Measurements from ENCODE around the gene TAS2R42. TPM values are rescaled to one million over a fixed set of nuclear protein-coding genes. Genes with fewer than 3 reads are reported as not detected.

The TAS2R42 gene
- polyA plus RNA-seq, 2 of the 4 experiments (the other 2 are of a cell fraction): not detected

DNA sequence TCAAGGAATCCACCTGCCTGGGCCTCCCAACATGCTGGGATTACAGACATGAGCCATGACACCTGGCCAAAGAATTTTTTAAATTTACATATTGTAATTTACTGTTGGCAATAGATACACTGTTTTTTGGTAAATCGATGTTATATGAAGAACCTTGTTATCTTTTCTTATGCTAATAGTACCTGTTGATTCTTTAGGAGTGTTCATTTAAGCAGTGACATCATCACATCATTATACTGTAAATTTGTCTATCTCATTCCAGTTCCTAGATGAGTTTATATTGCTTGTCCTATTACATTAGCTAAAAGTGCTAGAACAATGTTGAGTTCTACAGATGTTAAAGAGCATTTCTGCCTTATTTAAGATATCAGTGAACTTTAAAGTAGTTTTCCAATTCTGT lies 39.3 kb downstream of the TAS2R42 start:
- 90% methylated on average over 1 of the region's 1 CpG for WGBS (ENCODE audit: missing lambda C conversion rate)
- Histone ChIP-seq H3K4me3 (no peak overlapping the region), H3K4me1 (no peaks in the 10 kb centered on the region), H3K27ac (no peak overlapping the region), H3K4me2 (no peak overlapping the region), H3K9me3 (0 out of 3 replicates have a peak, but pooled peaks cover 4% of the 10 kb centered on the region)
- ChIA-PET POLR2A (no interaction called here), CTCF (no interaction called here)
- FAIRE-seq: no peak
- no peak for ATAC-seq
- no peak for DNase-seq (ENCODE audit: low read depth in 1 of 2, low spot score in 1 of 2)
- TF ChIP-seq ZFP36 (IDR thresholded peaks at IDR 0.05; ENCODE audit: borderline replicate concordance, partially characterized antibody) (no peak), CBX8 (IDR thresholded peaks at IDR 0.05) (no peak), MAZ (IDR thresholded peaks at IDR 0.05; ENCODE audit: borderline replicate concordance, low read depth, low read length) (no peak), NFE2L2 (conservative IDR thresholded peaks at IDR 0.05; ENCODE audit: low read length) (no peak), KDM1A (IDR thresholded peaks at IDR 0.05; ENCODE audit: low read depth) (no peak), HOXA7 (CRISPR knock-in tag; IDR thresholded peaks at IDR 0.05) (no peak)

DNA sequence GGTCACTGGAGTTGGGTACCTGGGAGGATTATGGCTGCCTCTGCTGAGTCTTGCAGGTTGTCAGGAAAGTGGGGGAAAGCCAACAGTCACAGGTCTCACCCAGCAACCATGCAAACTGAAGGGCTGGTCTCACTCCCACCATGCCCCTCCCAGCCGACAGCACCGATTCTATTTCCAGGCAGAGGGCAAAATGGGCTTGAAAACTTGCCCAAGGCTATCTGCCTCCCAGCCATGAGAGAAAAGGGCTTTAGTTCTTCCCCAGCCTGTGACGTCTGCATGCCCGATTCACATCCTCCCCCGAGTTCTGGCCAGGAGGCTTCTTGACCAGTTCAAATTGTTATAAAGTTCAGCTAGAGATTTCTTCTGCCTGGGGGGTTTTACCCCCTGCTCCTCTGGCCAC lies 42.4 kb downstream of the TAS2R42 start:
- no peak for FAIRE-seq
- ChIA-PET POLR2A (interaction anchor here (3.0 kb wide), 1 partner anchor 27 kb away, joined by 9 read pairs; the partner anchor contains the start of gene SMIM10L1), CTCF (interaction anchor here (0.7 kb wide), 1 partner anchor 9 kb away, joined by 4 read pairs; no protein-coding TSS in a partner anchor)
- no peaks in the 10 kb centered on the region for H3K9me3 ChIP-seq
- no peak for DNase-seq (ENCODE audit: low read depth in 1 of 2, low spot score in 1 of 2)
- no peak for ATAC-seq
- H3K4me2 ChIP-seq: no peak overlapping the region
- no peak overlapping the region for H3K4me3 ChIP-seq
- no peak for TF ChIP-seq NPAS2 (CRISPR knock-in tag; IDR thresholded peaks at IDR 0.05; ENCODE audit: borderline replicate concordance)
- TF ChIP-seq BHLHE40 (IDR thresholded peaks at IDR 0.05; ENCODE audit: low read depth, low read length): no peak
- TF ChIP-seq, protein P1, sequence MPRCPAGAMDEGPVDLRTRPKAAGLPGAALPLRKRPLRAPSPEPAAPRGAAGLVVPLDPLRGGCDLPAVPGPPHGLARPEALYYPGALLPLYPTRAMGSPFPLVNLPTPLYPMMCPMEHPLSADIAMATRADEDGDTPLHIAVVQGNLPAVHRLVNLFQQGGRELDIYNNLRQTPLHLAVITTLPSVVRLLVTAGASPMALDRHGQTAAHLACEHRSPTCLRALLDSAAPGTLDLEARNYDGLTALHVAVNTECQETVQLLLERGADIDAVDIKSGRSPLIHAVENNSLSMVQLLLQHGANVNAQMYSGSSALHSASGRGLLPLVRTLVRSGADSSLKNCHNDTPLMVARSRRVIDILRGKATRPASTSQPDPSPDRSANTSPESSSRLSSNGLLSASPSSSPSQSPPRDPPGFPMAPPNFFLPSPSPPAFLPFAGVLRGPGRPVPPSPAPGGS (IDR thresholded peaks at IDR 0.05): no peak
- no peak for TF ChIP-seq FOXS1 (CRISPR knock-in tag; IDR thresholded peaks at IDR 0.05)
- TF ChIP-seq, protein P2, sequence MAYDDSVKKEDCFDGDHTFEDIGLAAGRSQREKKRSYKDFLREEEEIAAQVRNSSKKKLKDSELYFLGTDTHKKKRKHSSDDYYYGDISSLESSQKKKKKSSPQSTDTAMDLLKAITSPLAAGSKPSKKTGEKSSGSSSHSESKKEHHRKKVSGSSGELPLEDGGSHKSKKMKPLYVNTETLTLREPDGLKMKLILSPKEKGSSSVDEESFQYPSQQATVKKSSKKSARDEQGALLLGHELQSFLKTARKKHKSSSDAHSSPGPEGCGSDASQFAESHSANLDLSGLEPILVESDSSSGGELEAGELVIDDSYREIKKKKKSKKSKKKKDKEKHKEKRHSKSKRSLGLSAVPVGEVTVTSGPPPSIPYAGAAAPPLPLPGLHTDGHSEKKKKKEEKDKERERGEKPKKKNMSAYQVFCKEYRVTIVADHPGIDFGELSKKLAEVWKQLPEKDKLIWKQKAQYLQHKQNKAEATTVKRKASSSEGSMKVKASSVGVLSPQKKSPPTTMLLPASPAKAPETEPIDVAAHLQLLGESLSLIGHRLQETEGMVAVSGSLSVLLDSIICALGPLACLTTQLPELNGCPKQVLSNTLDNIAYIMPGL (CRISPR knock-in tag; IDR thresholded peaks at IDR 0.05; ENCODE audit: borderline replicate concordance): no peak
- TF ChIP-seq JUNB (IDR thresholded peaks at IDR 0.05): no peak
- no peak for TF ChIP-seq TP53 (CRISPR knock-in tag; IDR thresholded peaks at IDR 0.05)
- TF ChIP-seq MAZ (IDR thresholded peaks at IDR 0.05; ENCODE audit: borderline replicate concordance, low read depth, low read length): no peak
- no peak for TF ChIP-seq NR3C1 (IDR thresholded peaks at IDR 0.05)
- TF ChIP-seq CHD2 (IDR thresholded peaks at IDR 0.05; ENCODE audit: low read length, partially characterized antibody): no peak
- TF ChIP-seq ESRRA (IDR thresholded peaks at IDR 0.05; ENCODE audit: borderline replicate concordance, low read length): no peak
- TF ChIP-seq, protein P3, sequence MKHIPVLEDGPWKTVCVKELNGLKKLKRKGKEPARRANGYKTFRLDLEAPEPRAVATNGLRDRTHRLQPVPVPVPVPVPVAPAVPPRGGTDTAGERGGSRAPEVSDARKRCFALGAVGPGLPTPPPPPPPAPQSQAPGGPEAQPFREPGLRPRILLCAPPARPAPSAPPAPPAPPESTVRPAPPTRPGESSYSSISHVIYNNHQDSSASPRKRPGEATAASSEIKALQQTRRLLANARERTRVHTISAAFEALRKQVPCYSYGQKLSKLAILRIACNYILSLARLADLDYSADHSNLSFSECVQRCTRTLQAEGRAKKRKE (CRISPR knock-in tag; IDR thresholded peaks at IDR 0.05; ENCODE audit: low read depth): no peak
- TF ChIP-seq, protein P4, sequence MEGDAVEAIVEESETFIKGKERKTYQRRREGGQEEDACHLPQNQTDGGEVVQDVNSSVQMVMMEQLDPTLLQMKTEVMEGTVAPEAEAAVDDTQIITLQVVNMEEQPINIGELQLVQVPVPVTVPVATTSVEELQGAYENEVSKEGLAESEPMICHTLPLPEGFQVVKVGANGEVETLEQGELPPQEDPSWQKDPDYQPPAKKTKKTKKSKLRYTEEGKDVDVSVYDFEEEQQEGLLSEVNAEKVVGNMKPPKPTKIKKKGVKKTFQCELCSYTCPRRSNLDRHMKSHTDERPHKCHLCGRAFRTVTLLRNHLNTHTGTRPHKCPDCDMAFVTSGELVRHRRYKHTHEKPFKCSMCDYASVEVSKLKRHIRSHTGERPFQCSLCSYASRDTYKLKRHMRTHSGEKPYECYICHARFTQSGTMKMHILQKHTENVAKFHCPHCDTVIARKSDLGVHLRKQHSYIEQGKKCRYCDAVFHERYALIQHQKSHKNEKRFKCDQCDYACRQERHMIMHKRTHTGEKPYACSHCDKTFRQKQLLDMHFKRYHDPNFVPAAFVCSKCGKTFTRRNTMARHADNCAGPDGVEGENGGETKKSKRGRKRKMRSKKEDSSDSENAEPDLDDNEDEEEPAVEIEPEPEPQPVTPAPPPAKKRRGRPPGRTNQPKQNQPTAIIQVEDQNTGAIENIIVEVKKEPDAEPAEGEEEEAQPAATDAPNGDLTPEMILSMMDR (IDR thresholded peaks at IDR 0.05): no peak
- no peak for TF ChIP-seq POLR2A (IDR thresholded peaks at IDR 0.05; ENCODE audit: low read length)
- TF ChIP-seq, protein P5, sequence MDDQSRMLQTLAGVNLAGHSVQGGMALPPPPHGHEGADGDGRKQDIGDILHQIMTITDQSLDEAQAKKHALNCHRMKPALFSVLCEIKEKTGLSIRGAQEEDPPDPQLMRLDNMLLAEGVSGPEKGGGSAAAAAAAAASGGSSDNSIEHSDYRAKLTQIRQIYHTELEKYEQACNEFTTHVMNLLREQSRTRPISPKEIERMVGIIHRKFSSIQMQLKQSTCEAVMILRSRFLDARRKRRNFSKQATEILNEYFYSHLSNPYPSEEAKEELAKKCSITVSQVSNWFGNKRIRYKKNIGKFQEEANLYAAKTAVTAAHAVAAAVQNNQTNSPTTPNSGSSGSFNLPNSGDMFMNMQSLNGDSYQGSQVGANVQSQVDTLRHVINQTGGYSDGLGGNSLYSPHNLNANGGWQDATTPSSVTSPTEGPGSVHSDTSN (IDR thresholded peaks at IDR 0.05): no peak
- no peak for TF ChIP-seq PHF8 (IDR thresholded peaks at IDR 0.05; ENCODE audit: borderline replicate concordance, low read depth)
- TF ChIP-seq RFX5 (IDR thresholded peaks at IDR 0.05): no peak
- no peak for TF ChIP-seq RARB (CRISPR knock-in tag; IDR thresholded peaks at IDR 0.05)
- no peak for TF ChIP-seq JUN (IDR thresholded peaks at IDR 0.05)
- H3K4me1 ChIP-seq: no peaks in the 10 kb centered on the region
- H3K27ac ChIP-seq: no peak overlapping the region
- WGBS (ENCODE audit: missing lambda C conversion rate): 73% methylated on average over 5 of the region's 5 CpGs

Measured in A549 (cell line).